Measurements from ENCODE around the gene CCDC66.

- no peak for TF ChIP-seq POLR2AphosphoS5 (IDR thresholded peaks at IDR 0.05; ENCODE audit: low read depth, low read length)
- TF ChIP-seq POLR2A (IDR thresholded peaks at IDR 0.05; ENCODE audit: low read depth, low read length): no peak
- TF ChIP-seq TAF1 (IDR thresholded peaks at IDR 0.05; ENCODE audit: borderline replicate concordance, low read depth, low read length): no peak
Measured at GRCh38 chr3:56622381-56622780, 65.4 kb downstream of the CCDC66 start.
